ENCODE results near the gene SLBP.

DNA sequence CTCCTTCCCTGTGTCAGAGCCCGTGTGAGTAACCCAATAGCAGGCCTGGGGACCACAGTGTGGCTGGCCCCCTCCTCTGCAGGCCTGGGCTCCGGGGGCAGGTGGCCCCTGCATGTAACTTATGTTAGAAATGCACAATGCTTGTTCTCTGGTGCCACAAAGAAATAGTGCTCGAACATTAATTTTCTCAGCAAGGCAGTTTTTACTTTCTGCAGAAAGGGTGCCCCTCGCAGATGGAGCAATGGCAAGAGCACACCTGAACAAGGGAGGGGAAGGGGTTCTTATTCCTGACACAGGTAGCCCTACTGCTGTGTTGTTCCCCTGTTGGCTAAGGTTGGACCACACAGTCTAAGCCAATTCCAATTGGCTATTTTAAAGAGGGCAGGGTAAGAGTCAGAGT lies 26.3 kb upstream of the SLBP start:
- TF ChIP-seq, protein P1, sequence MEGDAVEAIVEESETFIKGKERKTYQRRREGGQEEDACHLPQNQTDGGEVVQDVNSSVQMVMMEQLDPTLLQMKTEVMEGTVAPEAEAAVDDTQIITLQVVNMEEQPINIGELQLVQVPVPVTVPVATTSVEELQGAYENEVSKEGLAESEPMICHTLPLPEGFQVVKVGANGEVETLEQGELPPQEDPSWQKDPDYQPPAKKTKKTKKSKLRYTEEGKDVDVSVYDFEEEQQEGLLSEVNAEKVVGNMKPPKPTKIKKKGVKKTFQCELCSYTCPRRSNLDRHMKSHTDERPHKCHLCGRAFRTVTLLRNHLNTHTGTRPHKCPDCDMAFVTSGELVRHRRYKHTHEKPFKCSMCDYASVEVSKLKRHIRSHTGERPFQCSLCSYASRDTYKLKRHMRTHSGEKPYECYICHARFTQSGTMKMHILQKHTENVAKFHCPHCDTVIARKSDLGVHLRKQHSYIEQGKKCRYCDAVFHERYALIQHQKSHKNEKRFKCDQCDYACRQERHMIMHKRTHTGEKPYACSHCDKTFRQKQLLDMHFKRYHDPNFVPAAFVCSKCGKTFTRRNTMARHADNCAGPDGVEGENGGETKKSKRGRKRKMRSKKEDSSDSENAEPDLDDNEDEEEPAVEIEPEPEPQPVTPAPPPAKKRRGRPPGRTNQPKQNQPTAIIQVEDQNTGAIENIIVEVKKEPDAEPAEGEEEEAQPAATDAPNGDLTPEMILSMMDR (IDR thresholded peaks at IDR 0.05; ENCODE audit: insufficient read depth, low read length, poor library complexity, severe bottlenecking), result no peak
- no peak for TF ChIP-seq EZH2phosphoT487 (conservative IDR thresholded peaks at IDR 0.05; ENCODE audit: low read length)
